GM19023 (cell line): ENCODE measurements around the gene ZNF396.

ENCODE experiments used
- ATAC-seq: cut with Tn5 transposase; IDR thresholded peaks from one replicate; pipeline ENCODE4 v1.9.1; 2021; ENCODE audit warnings: mild to moderate bottlenecking, moderate library complexity; ENCODE audit not compliant: unreplicated experiment

The ZNF396 gene

GRCh38 chr18:35343488-35343935 is 33.6 kb downstream of the ZNF396 start:
- ATAC-seq = no peak

- no peak for ATAC-seq
These were observed 39.9 kb downstream of the ZNF396 start for GRCh38 chr18:35337286-35337685.

- ATAC-seq = no peak
These were observed 41.3 kb downstream of the ZNF396 start for GRCh38 chr18:35335866-35336265.

GRCh38 chr18:35334821-35335220 is 42.3 kb downstream of the ZNF396 start:
- no peak for ATAC-seq

GRCh38 chr18:35334212-35334611 is 42.9 kb downstream of the ZNF396 start:
- ATAC-seq = no peak

- ATAC-seq = no peak
These were observed 45.6 kb downstream of the ZNF396 start for GRCh38 chr18:35331367-35332087.

- no peak for ATAC-seq
These were observed 48.3 kb downstream of the ZNF396 start for GRCh38 chr18:35328868-35329267.

- ATAC-seq = no peak
These were observed 50.3 kb downstream of the ZNF396 start for GRCh38 chr18:35326695-35327387.

- ATAC-seq = no peak
These were observed 52.0 kb downstream of the ZNF396 start for GRCh38 chr18:35324926-35325655.

- ATAC-seq = no peak
These were observed 54.4 kb downstream of the ZNF396 start for GRCh38 chr18:35322486-35323458.
